Vagina (tissue), 2 donors: ENCODE results near the gene SMS. TPM values are rescaled to one million over a fixed set of nuclear protein-coding genes. Genes with fewer than 3 reads are reported as not detected.

Experiments used
- DNase-seq, 2 donors: peaks; one replicate each; pipeline ENCODE4 v3.0.0-alpha.2; 2017; ENCODE audit errors: extremely low spot score in 2 of 2
- H3K27ac ChIP-seq: fragments of 200-600 bp; sonication (generic); one replicate; pipeline ENCODE4 v1.5.1; 2019
- H3K27me3 ChIP-seq: fragments of 200-600 bp; sonication (generic); one replicate; pipeline ENCODE4 v1.5.1; 2019
- H3K36me3 ChIP-seq, 2 donors: fragments of 200-600 bp; sonication (generic); one replicate each; pipeline ENCODE4 v1.5.1; 2017 to 2019
- H3K4me1 ChIP-seq: fragments of 200-600 bp; sonication (generic); one replicate; pipeline ENCODE4 v1.5.1; 2019
- H3K4me3 ChIP-seq, 2 donors: fragments of 200-600 bp; sonication (generic); 1 replicate in 1 of 2; 2 replicates in 1 of 2; pipeline ENCODE4 v1.5.1; 2016 to 2019
- H3K9me3 ChIP-seq: fragments of 200-600 bp; sonication (generic); one replicate; pipeline ENCODE4 v1.5.1; 2019
- POLR2A ChIP-seq, 2 donors: fragments of 450-650 bp; IDR thresholded peaks; one replicate each; pipeline ENCODE4 v1.6.1; 2017; ENCODE audit warnings: antibody characterized with exemption in 2 of 2, mild to moderate bottlenecking in 2 of 2, moderate library complexity in 2 of 2
- POLR2AphosphoS5 ChIP-seq, 2 donors: sonication (generic); formaldehyde crosslinking; IDR thresholded peaks; one replicate each; pipeline ENCODE4 v1.9.0; 2017; ENCODE audit warnings: antibody characterized with exemption in 2 of 2, mild to moderate bottlenecking in 2 of 2, low read depth in 1 of 2; ENCODE audit not compliant: insufficient read depth in 1 of 2
- intact Hi-C: fragments of 100-400 bp; cut with DNase I; formaldehyde crosslinking; loops from one replicate; pipeline ENCODE4 v1.15.1; 2023
- total RNA-seq: library from RNA; depleted of rRNA; stranded (reverse); fragments of >200 nt; gene quantifications from one replicate; pipeline ENCODE4 v1.2.3, GENCODE V29; 2016
- TF ChIP-seq, protein P1 (sequence below), 3 experiments: fragments of 450-650 bp in 2 of 3; fragments of 200-600 bp in 1 of 3; sonication (generic) in 1 of 3; IDR thresholded peaks; one replicate each; pipeline ENCODE4 v1.5.1; 2017 to 2019; ENCODE audit warnings: antibody characterized with exemption in 3 of 3, mild to moderate bottlenecking in 2 of 3, moderate library complexity in 2 of 3

The SMS gene
- total RNA-seq, 1 donor from 2014 or later, result 36.8 TPM

DNA sequence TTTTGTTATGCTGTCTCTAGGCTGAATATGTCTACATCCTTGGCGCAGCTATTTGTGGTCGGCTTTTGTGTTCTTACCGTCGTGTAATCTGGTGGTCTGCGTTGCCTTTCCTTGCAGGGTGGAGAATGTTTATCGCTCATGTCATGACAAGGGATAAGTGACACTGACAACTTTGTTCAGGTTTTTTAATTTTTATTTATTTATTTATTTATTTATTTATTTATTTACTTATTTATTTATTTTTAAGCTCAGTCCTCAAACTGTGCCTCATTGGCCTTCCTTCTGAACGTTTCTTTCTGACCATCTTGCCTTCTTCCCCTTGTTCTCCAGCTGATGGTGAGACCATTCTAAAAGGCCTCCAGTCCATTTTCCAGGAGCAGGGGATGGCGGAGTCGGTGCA is 26.4 kb downstream of the SMS start:
- intact Hi-C loops, result no loop called here
- no peak for TF ChIP-seq POLR2AphosphoS5 (IDR thresholded peaks at IDR 0.05; ENCODE audit: insufficient read depth in 1 of 2, low read depth in 1 of 2)
- TF ChIP-seq POLR2A (IDR thresholded peaks at IDR 0.05), result no peak
- TF ChIP-seq, protein P1, sequence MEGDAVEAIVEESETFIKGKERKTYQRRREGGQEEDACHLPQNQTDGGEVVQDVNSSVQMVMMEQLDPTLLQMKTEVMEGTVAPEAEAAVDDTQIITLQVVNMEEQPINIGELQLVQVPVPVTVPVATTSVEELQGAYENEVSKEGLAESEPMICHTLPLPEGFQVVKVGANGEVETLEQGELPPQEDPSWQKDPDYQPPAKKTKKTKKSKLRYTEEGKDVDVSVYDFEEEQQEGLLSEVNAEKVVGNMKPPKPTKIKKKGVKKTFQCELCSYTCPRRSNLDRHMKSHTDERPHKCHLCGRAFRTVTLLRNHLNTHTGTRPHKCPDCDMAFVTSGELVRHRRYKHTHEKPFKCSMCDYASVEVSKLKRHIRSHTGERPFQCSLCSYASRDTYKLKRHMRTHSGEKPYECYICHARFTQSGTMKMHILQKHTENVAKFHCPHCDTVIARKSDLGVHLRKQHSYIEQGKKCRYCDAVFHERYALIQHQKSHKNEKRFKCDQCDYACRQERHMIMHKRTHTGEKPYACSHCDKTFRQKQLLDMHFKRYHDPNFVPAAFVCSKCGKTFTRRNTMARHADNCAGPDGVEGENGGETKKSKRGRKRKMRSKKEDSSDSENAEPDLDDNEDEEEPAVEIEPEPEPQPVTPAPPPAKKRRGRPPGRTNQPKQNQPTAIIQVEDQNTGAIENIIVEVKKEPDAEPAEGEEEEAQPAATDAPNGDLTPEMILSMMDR (IDR thresholded peaks at IDR 0.05), result no peak
- no peaks in the 10 kb centered on the region for H3K36me3 ChIP-seq
- no peak for DNase-seq
- no peaks in the 10 kb centered on the region for H3K4me1 ChIP-seq
- H3K9me3 ChIP-seq, result no peaks in the 10 kb centered on the region
- no peaks in the 10 kb centered on the region for H3K27me3 ChIP-seq
- no peak overlapping the region for H3K27ac ChIP-seq
- H3K4me3 ChIP-seq, result no peak overlapping the region

- H3K27ac ChIP-seq, result no peak overlapping the region
- TF ChIP-seq POLR2A (IDR thresholded peaks at IDR 0.05), result no peak
- no peak for TF ChIP-seq POLR2AphosphoS5 (IDR thresholded peaks at IDR 0.05; ENCODE audit: insufficient read depth in 1 of 2, low read depth in 1 of 2)
- TF ChIP-seq, protein P1 (IDR thresholded peaks at IDR 0.05), result no peak
- no peak for DNase-seq
- no peaks in the 10 kb centered on the region for H3K4me1 ChIP-seq
- peaks cover 0 to 5% of the 10 kb centered on the region in 2 donors for H3K36me3 ChIP-seq
- H3K27me3 ChIP-seq, result no peaks in the 10 kb centered on the region
- no peak overlapping the region for H3K4me3 ChIP-seq
- H3K9me3 ChIP-seq, result no peaks in the 10 kb centered on the region
- intact Hi-C loops, result no loop called here
Observed at GRCh38 chrX:21968333-21968732, 27.8 kb downstream of the SMS start.

DNA sequence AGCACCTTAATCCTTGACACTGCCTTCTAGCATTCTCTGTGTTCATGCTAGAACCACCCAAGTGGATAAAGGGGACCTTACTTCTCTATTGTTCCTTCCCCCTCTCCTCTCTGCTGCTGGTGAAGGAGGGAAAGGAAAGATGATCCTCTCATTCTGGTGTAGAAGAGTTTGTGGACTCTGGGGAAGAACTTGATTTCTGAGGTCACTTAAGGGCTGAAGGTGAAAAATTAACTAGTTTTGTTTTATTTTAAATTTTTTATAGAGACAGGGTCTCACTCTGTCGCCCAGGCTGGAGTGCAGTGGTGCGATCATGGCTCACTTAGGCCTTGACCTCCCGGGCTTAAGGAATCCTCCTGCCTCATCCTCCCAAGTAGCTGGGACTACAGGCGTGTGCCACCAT is 29.8 kb downstream of the SMS start:
- DNase-seq, result no peak
- no peaks in the 10 kb centered on the region for H3K4me1 ChIP-seq
- intact Hi-C loops, result no loop called here
- TF ChIP-seq POLR2A (IDR thresholded peaks at IDR 0.05), result no peak
- H3K36me3 ChIP-seq, result peaks cover 0 to 5% of the 10 kb centered on the region in 2 donors
- H3K27ac ChIP-seq, result no peak overlapping the region
- H3K4me3 ChIP-seq, result no peak overlapping the region
- H3K9me3 ChIP-seq, result no peaks in the 10 kb centered on the region
- no peaks in the 10 kb centered on the region for H3K27me3 ChIP-seq

DNA sequence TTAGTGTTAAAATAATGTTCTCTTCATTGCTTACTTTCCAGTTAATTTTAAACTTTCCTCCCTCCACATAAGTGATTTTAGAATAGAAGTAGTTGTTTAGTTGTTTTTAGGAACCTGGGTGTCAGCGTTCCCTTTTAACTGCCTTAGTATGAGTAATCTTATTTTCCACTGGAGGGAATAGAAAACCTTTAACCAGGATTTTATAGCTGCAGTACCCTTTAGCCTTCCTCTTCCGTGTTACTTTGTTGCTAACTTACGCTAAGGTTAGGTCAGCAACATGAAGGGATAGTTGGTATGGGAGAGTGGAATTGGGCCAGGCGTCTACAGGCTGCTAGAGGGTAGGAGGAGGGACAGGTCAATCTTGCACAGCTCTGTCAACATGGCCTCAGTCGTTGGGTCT is 31.5 kb downstream of the SMS start:
- intact Hi-C loops, result no loop called here
- no peak overlapping the region for H3K27ac ChIP-seq
- H3K36me3 ChIP-seq, result peaks cover 0 to 5% of the 10 kb centered on the region in 2 donors
- no peaks in the 10 kb centered on the region for H3K9me3 ChIP-seq
- no peaks in the 10 kb centered on the region for H3K4me1 ChIP-seq
- TF ChIP-seq, protein P1 (IDR thresholded peaks at IDR 0.05), result no peak
- TF ChIP-seq POLR2AphosphoS5 (IDR thresholded peaks at IDR 0.05; ENCODE audit: insufficient read depth in 1 of 2, low read depth in 1 of 2), result no peak
- no peak for TF ChIP-seq POLR2A (IDR thresholded peaks at IDR 0.05)
- H3K27me3 ChIP-seq, result no peaks in the 10 kb centered on the region
- DNase-seq, result no peak
- H3K4me3 ChIP-seq, result no peak overlapping the region

DNA sequence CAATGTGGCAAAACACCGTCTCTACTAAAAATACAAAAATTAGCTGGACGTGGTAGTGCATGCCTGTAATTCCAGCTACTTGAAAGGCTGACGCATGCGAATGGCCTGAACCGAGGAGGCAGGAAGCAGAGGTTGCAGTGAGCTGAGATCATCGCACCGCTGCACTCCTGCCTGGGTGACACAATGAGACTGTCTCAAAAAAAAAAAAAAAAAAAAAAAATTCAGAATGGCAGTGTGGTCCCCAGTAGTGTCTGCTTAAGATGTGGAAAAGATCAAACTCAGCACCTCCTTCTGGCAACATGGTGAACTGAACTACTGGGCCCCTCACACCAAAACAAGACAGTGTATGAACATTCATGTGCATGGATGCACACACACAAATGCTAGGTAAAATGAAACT is 32.2 kb downstream of the SMS start:
- intact Hi-C loops, result no loop called here
- Histone ChIP-seq H3K9me3 (no peaks in the 10 kb centered on the region), H3K36me3 (peaks cover 0 to 5% of the 10 kb centered on the region in 2 donors), H3K4me1 (no peaks in the 10 kb centered on the region), H3K27me3 (no peaks in the 10 kb centered on the region), H3K27ac (no peak overlapping the region), H3K4me3 (no peak overlapping the region)
- no peak for DNase-seq
- TF ChIP-seq POLR2AphosphoS5 (IDR thresholded peaks at IDR 0.05; ENCODE audit: insufficient read depth in 1 of 2, low read depth in 1 of 2) (no peak), POLR2A (IDR thresholded peaks at IDR 0.05) (no peak)
- TF ChIP-seq, protein P1 (IDR thresholded peaks at IDR 0.05), result no peak
